Esophagus squamous epithelium (tissue), 5 donors: Measurements from ENCODE around the gene HNRNPM. TPM values are rescaled to one million over a fixed set of nuclear protein-coding genes. Genes with fewer than 3 reads are reported as not detected.
"Not testable (repeated sequence)": the region's sequence is repeated elsewhere in the genome, so short reads cannot be mapped to it uniquely, and the experiment has no call there.

Experiments used
- DNase-seq: peaks from one replicate; lab custom pipeline; 2025; lab: John Stamatoyannopoulos, UW
- H3K27ac ChIP-seq, 4 donors: fragments of 200-600 bp; sonication (generic); one replicate each; pipeline ENCODE4 v1.5.1; 2016 to 2019; ENCODE audit warnings: mild to moderate bottlenecking in 1 of 4
- H3K27me3 ChIP-seq, 4 donors: fragments of 200-600 bp; sonication (generic); 1 replicate in 3 of 4; 2 replicates in 1 of 4; pipeline versions ENCODE4 v1.5.1 to v1.6.0; 2017 to 2021; ENCODE audit warnings: antibody characterized with exemption in 1 of 4
- H3K36me3 ChIP-seq, 3 donors: fragments of 200-600 bp; sonication (generic); one replicate each; pipeline ENCODE4 v1.5.1; 2016 to 2019
- H3K4me1 ChIP-seq, 3 donors: fragments of 200-600 bp; sonication (generic); one replicate each; pipeline ENCODE4 v1.5.1; 2017 to 2019
- H3K4me3 ChIP-seq, 4 donors: fragments of 200-600 bp; sonication (generic); 1 replicate in 3 of 4; 2 replicates in 1 of 4; pipeline ENCODE4 v1.5.1; 2016 to 2019; ENCODE audit warnings: mild to moderate bottlenecking in 2 of 4, moderate library complexity in 1 of 4
- H3K9me3 ChIP-seq, 3 donors: fragments of 200-600 bp; sonication (generic); one replicate each; pipeline ENCODE4 v1.5.1; 2016 to 2019
- POLR2A ChIP-seq, 4 donors: fragments of 450-650 bp; IDR thresholded peaks; one replicate each; pipeline ENCODE4 v1.6.1; 2017; ENCODE audit warnings: antibody characterized with exemption in 4 of 4, mild to moderate bottlenecking in 4 of 4, moderate library complexity in 3 of 4
- WGBS, 2 donors: methylation state at CpG; one replicate each; pipeline ENCODE4 v1.1.5; 2018; 5-methylcytosine and 5-hydroxymethylcytosine counted together
- intact Hi-C: fragments of 100-400 bp; cut with DNase I; formaldehyde crosslinking; loops from one replicate; pipeline ENCODE4 v1.15.0; 2022
- total RNA-seq, 4 donors: library from RNA; depleted of rRNA; stranded (reverse); fragments of >200 nt; gene quantifications; one replicate each; pipeline ENCODE4 v1.1.0, GENCODE V29; 2016
- TF ChIP-seq, protein P1 (sequence below), 6 experiments: fragments of 450-650 bp in 4 of 6; fragments of 200-600 bp in 2 of 6; sonication (generic) in 2 of 6; IDR thresholded peaks; one replicate each; pipeline ENCODE4 v1.5.1; 2016 to 2019; ENCODE audit warnings: antibody characterized with exemption in 6 of 6, mild to moderate bottlenecking in 4 of 6, moderate library complexity in 4 of 6
- donor health status: DM: yes; HTN: yes; CAD: no.

The HNRNPM gene
- total RNA-seq, 4 donors from 2014 or later = 102 to 162 (median 128) TPM

DNA sequence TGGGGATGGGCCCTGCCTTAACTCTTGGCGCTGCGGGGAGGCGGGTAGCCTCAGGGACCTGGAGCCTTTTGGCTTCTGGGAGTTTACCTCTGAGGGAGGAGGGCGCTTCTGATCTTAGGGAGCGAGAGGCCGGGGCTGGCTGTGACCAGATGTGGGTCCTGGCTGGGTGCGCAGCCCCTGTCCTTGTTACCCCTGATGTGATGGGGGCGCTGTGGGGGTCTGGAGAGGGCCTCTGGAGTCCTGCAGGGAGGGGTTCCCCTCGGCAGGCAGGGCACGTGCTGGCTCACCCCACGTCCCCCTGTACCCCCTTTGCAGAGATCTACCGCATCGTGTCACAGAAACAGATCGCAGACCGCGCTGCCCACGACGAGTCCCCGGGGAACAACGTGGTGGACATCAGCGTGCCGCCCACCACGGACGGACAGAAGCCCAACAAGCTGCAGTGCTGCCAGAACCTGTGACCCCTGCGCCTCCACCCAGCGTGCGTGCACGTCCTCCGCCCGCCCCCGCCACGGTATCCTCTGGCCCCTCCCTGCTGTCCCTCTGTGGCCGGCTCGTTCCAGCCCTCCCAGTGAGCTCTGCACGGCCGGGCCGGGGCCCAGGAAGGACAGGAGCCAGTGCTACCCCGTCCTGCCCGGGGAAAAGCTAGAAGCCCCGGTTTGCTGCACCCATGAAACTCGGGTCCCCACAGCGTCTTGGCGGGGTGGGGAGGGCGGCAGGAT, 41.5 kb upstream of the HNRNPM start:
- WGBS, 2 donors = 89% methylated on average over 7 of the region's 44 CpGs; no CpG with 5 or more reads in 1 of the 2 donors
- H3K27ac ChIP-seq = peak overlapping the region in 1 of 4 donors; percentile 42
- H3K36me3 ChIP-seq = peaks cover 20 to 76% (median 48%) of the 10 kb centered on the region in 3 donors

DNA sequence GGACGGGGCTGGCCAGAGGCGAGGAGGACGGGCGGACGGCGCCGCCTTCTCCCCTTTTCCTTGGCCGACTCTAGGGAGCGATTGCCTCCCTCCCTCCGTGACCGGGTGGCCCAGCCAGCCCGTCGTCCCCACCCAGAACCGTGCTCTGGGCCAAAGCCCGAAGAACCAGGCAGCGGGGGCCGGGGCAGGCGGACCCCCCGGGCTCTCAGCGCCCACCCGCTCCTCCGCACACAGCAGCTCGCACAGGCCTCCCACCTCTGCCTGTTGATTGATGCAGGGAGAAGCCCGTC, 41.0 kb upstream of the HNRNPM start:
- H3K36me3 ChIP-seq = peaks cover 20 to 71% (median 48%) of the 10 kb centered on the region in 3 donors
- peaks cover 0 to 29% (median 4%) of the 10 kb centered on the region in 3 donors for H3K4me1 ChIP-seq
- WGBS, 2 donors = 71 to 72% methylated on average over 10 to 14 of the region's 24 CpGs
- no peaks in the 10 kb centered on the region for H3K27me3 ChIP-seq
- no peak for DNase-seq
- H3K9me3 ChIP-seq = no peaks in the 10 kb centered on the region
- no peak for TF ChIP-seq POLR2A (IDR thresholded peaks at IDR 0.05)
- TF ChIP-seq, protein P1, sequence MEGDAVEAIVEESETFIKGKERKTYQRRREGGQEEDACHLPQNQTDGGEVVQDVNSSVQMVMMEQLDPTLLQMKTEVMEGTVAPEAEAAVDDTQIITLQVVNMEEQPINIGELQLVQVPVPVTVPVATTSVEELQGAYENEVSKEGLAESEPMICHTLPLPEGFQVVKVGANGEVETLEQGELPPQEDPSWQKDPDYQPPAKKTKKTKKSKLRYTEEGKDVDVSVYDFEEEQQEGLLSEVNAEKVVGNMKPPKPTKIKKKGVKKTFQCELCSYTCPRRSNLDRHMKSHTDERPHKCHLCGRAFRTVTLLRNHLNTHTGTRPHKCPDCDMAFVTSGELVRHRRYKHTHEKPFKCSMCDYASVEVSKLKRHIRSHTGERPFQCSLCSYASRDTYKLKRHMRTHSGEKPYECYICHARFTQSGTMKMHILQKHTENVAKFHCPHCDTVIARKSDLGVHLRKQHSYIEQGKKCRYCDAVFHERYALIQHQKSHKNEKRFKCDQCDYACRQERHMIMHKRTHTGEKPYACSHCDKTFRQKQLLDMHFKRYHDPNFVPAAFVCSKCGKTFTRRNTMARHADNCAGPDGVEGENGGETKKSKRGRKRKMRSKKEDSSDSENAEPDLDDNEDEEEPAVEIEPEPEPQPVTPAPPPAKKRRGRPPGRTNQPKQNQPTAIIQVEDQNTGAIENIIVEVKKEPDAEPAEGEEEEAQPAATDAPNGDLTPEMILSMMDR (IDR thresholded peaks at IDR 0.05) = no peak
- H3K4me3 ChIP-seq = peak overlapping the region in 1 of 4 donors; percentile 5
- intact Hi-C loops = no loop called here
- H3K27ac ChIP-seq = peak overlapping the region in 1 of 4 donors; percentile 42

More for the DNA sequence above, 41.5 kb upstream of the HNRNPM start:
- Histone ChIP-seq H3K4me3 (peak overlapping the region in 1 of 4 donors; percentile 5), H3K9me3 (no peaks in the 10 kb centered on the region), H3K27me3 (no peaks in the 10 kb centered on the region), H3K4me1 (peaks cover 0 to 34% (median 4%) of the 10 kb centered on the region in 3 donors)
- TF ChIP-seq POLR2A (IDR thresholded peaks at IDR 0.05) = no peak
- TF ChIP-seq, protein P1 (IDR thresholded peaks at IDR 0.05) = no peak
- intact Hi-C loops = no loop called here
- no peak for DNase-seq

DNA sequence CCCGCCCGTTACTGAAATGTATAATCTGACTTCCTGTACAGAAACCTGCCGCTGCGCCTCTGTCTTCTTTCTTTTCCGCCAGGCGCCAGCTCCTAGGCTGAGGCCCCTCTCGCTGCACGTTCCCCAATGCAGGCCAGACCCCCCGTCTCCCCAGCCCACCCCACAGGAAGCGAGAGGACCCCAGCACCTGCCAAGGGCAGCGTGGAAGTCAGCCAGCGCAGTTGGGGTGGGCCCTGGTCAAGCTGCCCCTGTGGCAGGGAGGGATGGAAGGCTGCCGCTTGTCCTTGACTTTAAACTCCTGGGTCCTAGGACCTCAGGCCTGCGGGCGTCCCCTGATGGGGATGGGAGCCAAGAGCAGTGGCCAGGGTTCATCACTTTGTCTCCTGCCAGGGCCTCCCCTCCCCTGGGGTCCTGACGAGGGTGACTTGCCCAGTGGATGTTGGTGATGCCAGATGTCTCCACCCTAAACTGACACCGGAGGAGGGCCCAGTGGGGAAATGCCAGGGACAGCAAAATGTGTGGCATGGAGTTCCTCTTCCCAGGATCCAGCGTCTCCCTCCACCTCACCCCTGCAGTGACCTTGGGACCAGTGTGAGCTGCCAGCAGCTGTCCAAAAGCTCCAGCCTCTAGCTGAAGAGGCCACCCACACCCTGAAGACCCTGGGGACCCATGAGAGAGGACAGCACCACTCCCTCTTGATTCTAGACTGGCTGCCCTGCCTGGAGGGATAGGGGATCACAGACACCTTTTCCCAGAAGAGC, 40.2 kb upstream of the HNRNPM start:
- H3K36me3 ChIP-seq = peaks cover 20 to 63% (median 43%) of the 10 kb centered on the region in 3 donors
- H3K27me3 ChIP-seq = no peaks in the 10 kb centered on the region
- intact Hi-C loops = no loop called here
- H3K4me1 ChIP-seq = peaks cover 0 to 25% (median 4%) of the 10 kb centered on the region in 3 donors
- H3K4me3 ChIP-seq = no peak overlapping the region
- no peak for TF ChIP-seq POLR2A (IDR thresholded peaks at IDR 0.05)
- TF ChIP-seq, protein P1 (IDR thresholded peaks at IDR 0.05) = no peak
- no peaks in the 10 kb centered on the region for H3K9me3 ChIP-seq
- 79 to 95% methylated on average over 8 to 11 of the region's 18 CpGs for WGBS, 2 donors
- DNase-seq = no peak
- no peak overlapping the region for H3K27ac ChIP-seq

DNA sequence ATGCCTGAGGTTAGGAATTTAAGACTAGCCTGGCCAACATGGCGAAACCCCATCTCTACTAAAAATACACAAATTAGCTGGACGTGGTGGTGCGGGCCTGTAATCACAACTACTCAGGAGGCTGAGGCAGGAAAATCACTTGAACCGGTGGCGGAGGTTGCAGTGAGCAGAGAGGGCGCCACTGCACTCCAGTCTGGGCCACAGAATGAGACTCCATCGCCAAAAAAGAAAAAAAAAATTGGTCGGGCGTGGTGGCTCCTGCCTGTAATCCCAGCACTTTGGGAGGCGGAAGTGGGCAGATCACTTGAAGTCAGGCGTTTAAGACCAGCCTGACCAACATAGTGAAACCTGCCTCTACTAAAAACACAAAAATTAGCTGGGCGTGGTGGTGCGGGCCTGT, 34.1 kb upstream of the HNRNPM start:
- 49 to 66% methylated on average over 11 to 13 of the region's 13 CpGs for WGBS, 2 donors
- TF ChIP-seq, protein P1 (IDR thresholded peaks at IDR 0.05) = peak in 1 of 6 experiments; percentile 10

More for the DNA sequence above, 34.1 kb upstream of the HNRNPM start:
- H3K4me3 ChIP-seq, H3K36me3 ChIP-seq, intact Hi-C loops, H3K27ac ChIP-seq, DNase-seq, H3K9me3 ChIP-seq, H3K27me3 ChIP-seq: not testable (repeated sequence)
- H3K4me1 ChIP-seq = peaks cover 0 to 38% (median 19%) of the 10 kb centered on the region in 3 donors
